Retina (tissue), 1 donor: Measurements from ENCODE around the gene HDAC9.
"Not testable (repeated sequence)": the region's sequence is repeated elsewhere in the genome, so short reads cannot be mapped to it uniquely, and the experiment has no call there.

ENCODE experiments used
- DNase-seq: peaks from one replicate; pipeline ENCODE4 v3.0.0-alpha.2; 2016

The HDAC9 gene

DNA sequence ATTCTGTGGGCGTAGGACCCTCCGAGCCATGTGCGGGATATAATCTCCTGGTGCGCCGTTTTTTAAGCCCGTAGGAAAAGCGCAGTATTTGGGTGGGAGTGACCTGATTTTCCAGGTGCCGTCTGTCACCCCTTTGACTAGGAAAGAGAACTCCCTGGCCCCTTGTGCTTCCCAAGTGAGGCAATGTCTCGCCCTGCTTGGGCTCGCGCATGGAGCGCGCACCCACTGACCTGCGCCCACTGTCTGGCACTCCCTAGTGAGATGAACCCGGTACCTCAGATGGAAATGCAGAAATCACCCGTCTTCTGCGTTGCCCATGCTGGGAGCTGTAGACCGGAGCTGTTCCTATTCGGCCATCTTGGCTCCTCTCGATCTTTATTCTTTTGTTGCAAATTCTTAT, 495.2 kb downstream of the HDAC9 start:
- not testable (repeated sequence) for DNase-seq

- DNase-seq = no peak
These were observed 498.6 kb downstream of the HDAC9 start for GRCh38 chr7:18993933-18994668.

DNA sequence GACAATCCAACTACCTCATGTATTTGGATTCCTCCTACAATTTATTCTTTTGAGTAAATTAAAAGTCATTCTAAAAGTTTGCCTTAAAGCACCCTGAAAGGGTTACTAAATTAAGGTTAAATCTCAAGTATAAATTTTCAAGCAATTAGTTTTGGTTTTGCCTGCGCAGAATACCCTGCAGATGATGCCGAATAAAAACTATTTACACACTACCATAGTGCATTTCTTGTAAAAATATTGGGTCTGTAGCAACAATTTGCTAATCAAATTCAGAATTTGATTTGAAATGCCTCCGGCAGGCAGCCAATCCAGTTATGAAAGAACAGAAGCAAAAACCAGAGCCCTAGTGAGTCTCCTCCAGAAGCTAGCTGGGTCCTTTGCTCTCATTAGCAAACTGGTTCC, 499.7 kb downstream of the HDAC9 start:
- no peak for DNase-seq

DNA sequence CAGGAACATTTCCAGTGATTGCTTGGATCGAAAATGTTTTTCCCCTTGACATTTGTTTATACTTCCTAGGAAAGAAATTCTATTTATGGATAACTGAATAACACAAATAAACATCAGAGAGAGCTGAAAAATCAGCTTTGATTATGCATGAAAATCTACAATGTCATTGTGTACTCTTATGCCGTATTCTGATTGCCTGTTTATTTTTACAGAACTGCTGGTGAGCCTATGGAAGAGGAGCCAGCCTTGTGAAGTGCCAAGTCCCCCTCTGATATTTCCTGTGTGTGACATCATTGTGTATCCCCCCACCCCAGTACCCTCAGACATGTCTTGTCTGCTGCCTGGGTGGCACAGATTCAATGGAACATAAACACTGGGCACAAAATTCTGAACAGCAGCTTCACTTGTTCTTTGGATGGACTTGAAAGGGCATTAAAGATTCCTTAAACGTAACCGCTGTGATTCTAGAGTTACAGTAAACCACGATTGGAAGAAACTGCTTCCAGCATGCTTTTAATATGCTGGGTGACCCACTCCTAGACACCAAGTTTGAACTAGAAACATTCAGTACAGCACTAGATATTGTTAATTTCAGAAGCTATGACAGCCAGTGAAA, 500.4 kb downstream of the HDAC9 start:
- no peak for DNase-seq

DNA sequence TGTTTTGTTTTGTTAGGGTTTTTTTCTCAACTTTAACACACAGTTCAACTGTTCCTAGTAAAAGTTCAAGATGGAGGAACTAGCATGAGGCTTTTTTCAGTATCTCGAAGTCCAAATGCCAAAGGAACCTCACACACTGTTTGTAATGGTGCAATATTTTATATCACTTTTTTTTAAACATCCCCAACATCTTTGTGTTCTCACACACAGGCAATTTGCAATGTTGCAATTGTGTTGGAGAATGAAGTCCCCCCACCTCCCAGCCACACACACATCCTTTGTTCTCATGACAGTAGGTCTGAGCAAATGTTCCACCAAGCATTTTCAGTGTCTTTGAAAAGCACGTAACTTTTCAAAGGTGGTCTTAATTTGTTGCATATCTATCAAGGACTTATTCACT, 501.0 kb downstream of the HDAC9 start:
- no peak for DNase-seq

DNA sequence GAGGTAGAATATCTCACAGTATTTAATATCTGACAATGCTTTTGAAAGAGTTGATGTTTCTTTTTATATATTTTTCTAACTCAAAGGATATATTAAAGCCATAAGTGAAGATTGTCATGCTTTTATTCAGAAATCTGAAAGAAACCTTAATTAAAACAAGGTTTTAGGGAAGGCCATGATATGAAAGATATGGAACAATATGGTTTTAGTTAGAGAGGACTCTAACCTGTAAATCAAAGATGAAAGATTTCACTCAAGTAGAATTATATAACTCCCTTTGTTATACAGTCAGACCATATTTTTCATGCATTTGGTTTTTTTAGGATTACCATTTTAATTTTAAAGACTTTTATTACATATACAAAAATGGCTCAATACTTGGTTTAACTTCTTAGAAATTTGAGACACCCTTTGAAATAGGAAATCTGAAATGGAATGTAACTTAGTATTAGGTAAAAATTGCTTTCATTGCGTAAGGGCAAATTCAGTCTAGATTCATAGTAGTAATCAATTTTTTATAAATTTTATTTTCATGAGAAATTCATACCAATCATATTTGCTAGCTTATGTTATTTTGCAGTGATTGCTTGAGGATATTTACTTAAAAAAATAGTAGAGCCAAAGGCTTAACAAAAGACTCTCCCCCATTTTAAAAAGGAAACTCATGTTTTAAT, 502.1 kb downstream of the HDAC9 start:
- no peak for DNase-seq

GRCh38 chr7:19000410-19000809, 504.9 kb downstream of the HDAC9 start:
- no peak for DNase-seq

DNA sequence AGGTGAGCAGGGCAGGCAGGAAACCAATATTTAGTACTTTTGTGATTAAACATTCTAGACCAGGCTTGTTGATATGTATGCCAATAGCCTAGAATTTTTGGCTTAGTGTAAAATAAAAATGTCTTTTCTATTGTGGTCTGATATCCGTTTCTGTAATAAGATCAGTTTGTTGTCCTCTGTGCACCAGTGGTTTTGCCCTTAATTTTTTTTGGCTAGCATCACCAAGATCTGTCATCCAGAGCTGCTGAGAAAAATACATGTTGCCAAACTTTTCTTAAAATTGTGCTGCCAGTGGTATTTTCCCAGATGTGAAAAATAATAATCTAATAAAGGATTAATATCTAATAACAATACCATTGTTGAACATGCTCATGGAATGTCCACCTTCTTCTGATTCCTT, 506.3 kb downstream of the HDAC9 start:
- DNase-seq = no peak

GRCh38 chr7:19009241-19009935, 513.8 kb downstream of the HDAC9 start:
- no peak for DNase-seq

DNA sequence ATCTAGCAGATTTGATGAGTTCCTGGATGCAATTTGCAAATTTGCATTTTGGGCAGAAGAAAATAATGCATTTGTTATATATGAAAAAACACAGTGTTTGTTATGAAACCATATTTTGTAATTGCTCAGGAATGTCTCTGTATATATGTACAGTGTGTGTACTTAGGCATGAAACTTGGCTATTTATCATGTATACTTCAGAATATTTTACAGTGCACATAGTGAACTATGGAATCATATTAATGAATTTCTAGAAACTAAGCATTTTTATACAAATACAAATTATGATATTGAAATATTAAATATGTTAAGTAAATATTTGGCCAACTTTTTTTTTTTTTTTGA, 514.4 kb downstream of the HDAC9 start:
- no peak for DNase-seq

DNA sequence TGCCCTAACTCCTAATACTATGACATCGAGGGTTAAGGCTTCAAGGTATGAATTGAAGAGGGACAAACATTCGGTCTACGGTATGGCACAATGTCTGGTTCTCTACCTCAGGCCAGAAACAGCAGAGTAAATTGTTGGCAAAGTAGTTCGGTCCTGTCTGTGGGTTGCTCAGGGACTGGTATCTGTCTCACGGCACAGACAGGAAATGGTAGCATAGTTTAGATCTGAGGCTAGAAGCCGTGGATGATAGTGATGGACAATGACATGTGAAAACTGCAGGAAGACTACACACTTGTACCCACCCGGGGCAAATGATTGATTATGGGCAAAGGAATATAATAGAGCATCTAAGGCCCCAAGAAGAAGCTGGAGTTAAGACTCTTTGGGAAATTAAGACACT, 515.7 kb downstream of the HDAC9 start:
- DNase-seq = no peak

DNA sequence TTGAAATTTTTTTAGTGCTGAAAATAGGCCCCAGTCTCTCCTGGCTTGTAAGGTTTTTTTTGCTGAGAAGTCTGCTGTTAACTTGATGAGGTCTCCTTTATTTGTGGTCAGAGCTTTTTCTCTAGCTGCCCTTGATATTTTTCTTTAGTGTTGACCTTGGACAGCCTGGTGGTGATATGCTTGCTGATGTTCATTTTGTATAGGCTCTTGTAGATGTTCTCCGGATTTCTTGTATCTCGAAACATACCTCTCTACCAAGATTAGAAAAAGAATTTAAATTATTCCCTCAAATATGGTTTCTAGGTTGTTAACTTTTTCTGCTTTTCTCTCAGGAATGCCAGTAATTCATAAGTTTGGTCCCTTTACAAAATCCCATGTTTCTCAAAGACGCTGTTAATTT, 519.5 kb downstream of the HDAC9 start:
- DNase-seq = no peak

- no peak for DNase-seq
These were observed 520.6 kb downstream of the HDAC9 start for GRCh38 chr7:19016140-19016539.

DNA sequence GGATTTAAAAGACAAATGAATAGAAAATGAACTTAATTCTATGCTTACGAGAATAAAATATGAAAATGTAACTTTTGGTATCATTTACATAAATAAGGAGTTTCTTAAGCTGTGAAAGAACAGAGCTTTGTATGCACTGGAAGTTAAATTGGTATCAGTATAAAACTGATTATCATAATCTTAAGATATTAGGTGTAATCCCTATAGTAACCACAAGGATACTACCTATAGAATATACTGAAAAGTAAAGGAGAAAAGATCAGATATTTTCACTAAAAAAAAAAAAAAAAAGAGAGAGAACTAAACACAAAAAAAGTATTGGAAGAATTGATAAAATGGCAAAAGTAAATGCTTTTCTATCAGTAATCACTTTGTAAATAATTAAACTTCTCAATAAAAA, 521.8 kb downstream of the HDAC9 start:
- no peak for DNase-seq

GRCh38 chr7:19020062-19020461, 524.5 kb downstream of the HDAC9 start:
- DNase-seq = no peak

GRCh38 chr7:19020711-19021110, 525.2 kb downstream of the HDAC9 start:
- DNase-seq = no peak

GRCh38 chr7:19023477-19023876, 527.9 kb downstream of the HDAC9 start:
- no peak for DNase-seq

GRCh38 chr7:19024261-19024660, 528.7 kb downstream of the HDAC9 start:
- no peak for DNase-seq

DNA sequence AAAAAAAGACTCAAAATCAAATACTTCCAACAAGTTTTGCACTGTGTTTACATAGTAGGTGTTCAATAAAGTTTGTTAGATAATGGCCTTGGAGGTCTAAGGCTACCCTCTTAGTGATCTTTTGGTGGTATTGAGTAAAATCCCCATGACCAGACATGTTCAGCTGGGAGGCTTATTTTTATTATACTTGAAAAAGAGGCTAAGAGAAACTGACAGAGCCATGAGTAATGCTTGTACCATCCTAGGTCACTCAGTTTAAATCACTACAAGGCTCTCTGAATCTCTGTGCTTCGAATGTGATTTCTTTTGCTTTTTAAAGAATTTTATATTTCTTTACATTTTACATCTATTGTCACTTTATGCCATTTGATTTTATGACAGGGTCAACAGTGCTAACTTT, 531.3 kb downstream of the HDAC9 start:
- no peak for DNase-seq

DNA sequence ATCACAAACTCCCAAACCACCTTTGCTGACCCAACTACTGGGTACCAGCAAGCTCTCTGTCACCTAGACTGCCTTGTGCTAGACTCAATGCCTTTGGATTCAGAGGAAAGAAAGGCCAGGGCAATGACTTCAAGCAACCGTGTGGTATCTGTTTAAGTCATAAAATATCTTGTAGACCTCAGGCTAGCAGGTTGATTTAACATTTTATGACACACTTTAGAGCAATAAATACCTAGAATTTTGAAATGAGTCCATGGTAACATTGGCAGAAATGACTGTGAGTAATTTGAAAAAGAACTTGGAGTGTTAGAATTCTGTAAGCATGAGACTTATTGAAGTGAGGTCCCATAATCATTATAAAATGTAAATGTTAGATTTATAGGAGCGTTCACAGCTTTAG, 534.7 kb downstream of the HDAC9 start:
- no peak for DNase-seq

GRCh38 chr7:19032942-19033341, 537.4 kb downstream of the HDAC9 start:
- DNase-seq = not testable (repeated sequence)

DNA sequence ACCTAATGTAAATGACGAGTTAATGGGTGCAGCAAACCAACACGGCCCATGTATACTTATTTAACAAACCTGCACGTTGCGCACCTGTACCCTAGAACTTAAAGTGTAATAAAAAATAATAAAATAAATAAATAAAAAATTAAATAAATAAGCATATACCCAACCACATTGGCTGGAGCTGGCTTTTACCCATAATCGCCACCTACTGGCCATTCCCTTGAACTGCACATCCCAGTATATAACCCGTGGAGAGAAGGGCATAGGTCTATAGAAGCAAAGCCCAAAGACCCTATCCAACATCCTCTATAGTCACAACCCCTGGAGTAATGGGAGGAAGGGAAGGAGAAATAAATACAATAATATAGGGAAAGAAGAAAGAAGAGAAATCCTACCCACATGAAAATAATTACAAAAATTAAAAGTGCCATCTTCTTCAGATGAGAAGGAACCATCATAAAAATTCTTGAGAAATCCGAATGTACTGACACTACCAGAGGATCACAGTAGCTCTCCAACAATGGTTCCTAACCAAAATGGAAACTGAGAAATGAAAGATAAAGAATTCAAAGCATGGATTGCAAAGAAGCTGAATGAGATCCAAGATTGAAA, 556.3 kb downstream of the HDAC9 start:
- no peak for DNase-seq
